Astrocyte (in vitro differentiated cells and primary cell): ENCODE results near the gene CHGA. TPM values are rescaled to one million over a fixed set of nuclear protein-coding genes. Genes with fewer than 3 reads are reported as not detected.

Experiments
- DNase-seq: peaks from one replicate; pipeline ENCODE4 v3.0.0-alpha.2; 2010; ENCODE audit warnings: low read depth
- FAIRE-seq: peaks from 2 replicates; lab custom pipeline; 2011; peaks lifted over from hg19 to GRCh38; lab: Jason Lieb, UNC
- H2AFZ ChIP-seq: 2 replicates; pipeline ENCODE4 v1.6.0; 2012; ENCODE audit warnings: low read depth, low read length, inconsistent platforms
- H3K27ac ChIP-seq: 2 replicates; pipeline ENCODE4 v1.5.1; 2011; ENCODE audit warnings: low read depth, low read length, inconsistent platforms
- H3K27me3 ChIP-seq: 2 replicates; pipeline ENCODE4 v1.6.0; 2011; ENCODE audit warnings: low read length, inconsistent platforms; ENCODE audit not compliant: insufficient read depth
- H3K36me3 ChIP-seq: 2 replicates; pipeline ENCODE4 v1.5.1; 2011; ENCODE audit warnings: low read length, inconsistent platforms; ENCODE audit not compliant: insufficient read depth
- H3K4me1 ChIP-seq: 2 replicates; pipeline ENCODE4 v1.5.1; 2011; ENCODE audit warnings: low read length, inconsistent platforms; ENCODE audit not compliant: insufficient read depth
- H3K4me2 ChIP-seq: 2 replicates; pipeline ENCODE4 v1.6.0; 2012; ENCODE audit warnings: low read length, inconsistent platforms
- H3K4me3 ChIP-seq: 2 replicates; pipeline ENCODE4 v1.5.1; 2011; ENCODE audit warnings: low read depth, mild to moderate bottlenecking, low read length, inconsistent platforms; ENCODE audit not compliant: insufficient read depth
- H3K79me2 ChIP-seq: 2 replicates; pipeline ENCODE4 v1.6.0; 2012; ENCODE audit warnings: mild to moderate bottlenecking, low read length, inconsistent platforms; ENCODE audit not compliant: insufficient read depth
- H3K9ac ChIP-seq: 2 replicates; pipeline ENCODE4 v1.6.0; 2012; ENCODE audit warnings: mild to moderate bottlenecking, low read length, inconsistent platforms
- H3K9me3 ChIP-seq: 2 replicates; pipeline ENCODE4 v1.5.1; 2012; ENCODE audit warnings: low read depth, mild to moderate bottlenecking, low read length, inconsistent platforms; ENCODE audit not compliant: insufficient read depth
- H4K20me1 ChIP-seq: 2 replicates; pipeline ENCODE4 v1.6.0; 2012; ENCODE audit warnings: low read length, inconsistent platforms; ENCODE audit not compliant: insufficient read depth
- H3K27ac Mint-ChIP-seq: one replicate; pipeline ENCODE4 v1.8.0; 2021; ENCODE audit warnings: mild to moderate bottlenecking, mixed read lengths; ENCODE audit not compliant: unreplicated experiment
- H3K27me3 Mint-ChIP-seq: one replicate; pipeline ENCODE4 v1.8.0; 2021; ENCODE audit warnings: low read depth, mixed read lengths; ENCODE audit not compliant: unreplicated experiment
- H3K36me3 Mint-ChIP-seq: one replicate; pipeline ENCODE4 v1.8.0; 2021; ENCODE audit warnings: low read depth, mixed read lengths; ENCODE audit not compliant: unreplicated experiment
- H3K4me1 Mint-ChIP-seq: one replicate; pipeline ENCODE4 v1.8.0; 2021; ENCODE audit warnings: low read depth, mixed read lengths; ENCODE audit not compliant: unreplicated experiment
- H3K4me3 Mint-ChIP-seq: one replicate; pipeline ENCODE4 v1.8.0; 2021; ENCODE audit warnings: mild to moderate bottlenecking, moderate library complexity, mixed read lengths; ENCODE audit not compliant: unreplicated experiment
- H3K9me3 Mint-ChIP-seq: one replicate; pipeline ENCODE4 v1.8.0; 2021; ENCODE audit warnings: mild to moderate bottlenecking, mixed read lengths; ENCODE audit not compliant: unreplicated experiment
- CTCF ChIP-seq: IDR thresholded peaks from 2 replicates; pipeline ENCODE4 v1.5.1; 2011; ENCODE audit warnings: low read depth, mild to moderate bottlenecking, inconsistent platforms, low read length, moderate library complexity; ENCODE audit not compliant: insufficient read depth
- EZH2 ChIP-seq: IDR thresholded peaks from 2 replicates; pipeline ENCODE4 v1.6.1; 2012; ENCODE audit warnings: mild to moderate bottlenecking, low read length, inconsistent platforms; ENCODE audit not compliant: insufficient read depth
- total RNA-seq: library from RNA; stranded (reverse); gene quantifications from 2 replicates; pipeline ENCODE4 v1.2.1, GENCODE V29; 2021

The CHGA gene
- total RNA-seq, 1 donor from 2014 or later = not detected

GRCh38 chr14:92934196-92935085 is 11.5 kb downstream of the CHGA start:
- Mint-ChIP-seq H3K9me3 (no peaks in the 10 kb centered on the region), H3K27me3 (peaks cover 26% of the 10 kb centered on the region)

GRCh38 chr14:92935446-92935845 is 12.5 kb downstream of the CHGA start:
- H3K9me3 Mint-ChIP-seq = no peaks in the 10 kb centered on the region

More at GRCh38 chr14:92934196-92935085, 11.5 kb downstream of the CHGA start:
- H3K4me3 Mint-ChIP-seq = no peak overlapping the region
- Histone ChIP-seq H3K27me3 (no peaks in the 10 kb centered on the region), H3K4me2 (no peak overlapping the region), H3K9ac (no peak overlapping the region), H3K79me2 (no peaks in the 10 kb centered on the region), H3K9me3 (no peaks in the 10 kb centered on the region), H3K4me3 (no peak overlapping the region), H4K20me1 (no peaks in the 10 kb centered on the region), H3K27ac (no peak overlapping the region), H3K4me1 (no peaks in the 10 kb centered on the region), H2AFZ (no peak overlapping the region), H3K36me3 (no peaks in the 10 kb centered on the region)
- H3K36me3 Mint-ChIP-seq = no peaks in the 10 kb centered on the region
- H3K4me1 Mint-ChIP-seq = no peaks in the 10 kb centered on the region
- TF ChIP-seq CTCF = no peak
- TF ChIP-seq EZH2 = no peak
- FAIRE-seq = no peak
- no peak for DNase-seq
- H3K27ac Mint-ChIP-seq = no peak overlapping the region

More at GRCh38 chr14:92935446-92935845, 12.5 kb downstream of the CHGA start:
- H3K27me3 Mint-ChIP-seq = peaks cover 17% of the 10 kb centered on the region
- no peak overlapping the region for H3K27ac Mint-ChIP-seq
- H3K36me3 ChIP-seq = no peaks in the 10 kb centered on the region
- no peaks in the 10 kb centered on the region for H3K79me2 ChIP-seq
- DNase-seq (no peak), FAIRE-seq (no peak)
- H2AFZ ChIP-seq = no peak overlapping the region
- no peak for TF ChIP-seq CTCF
- no peak for TF ChIP-seq EZH2
- H3K4me2 ChIP-seq = no peak overlapping the region
- H3K36me3 Mint-ChIP-seq = no peaks in the 10 kb centered on the region
- H4K20me1 ChIP-seq = no peaks in the 10 kb centered on the region
- no peak overlapping the region for H3K4me3 Mint-ChIP-seq
- H3K9ac ChIP-seq = no peak overlapping the region
- H3K4me1 Mint-ChIP-seq = no peaks in the 10 kb centered on the region
- H3K27ac ChIP-seq = no peak overlapping the region
- H3K9me3 ChIP-seq = no peaks in the 10 kb centered on the region
- no peaks in the 10 kb centered on the region for H3K27me3 ChIP-seq
- H3K4me3 ChIP-seq = no peak overlapping the region
- no peaks in the 10 kb centered on the region for H3K4me1 ChIP-seq
